Osteoblast (primary cell): Measurements from ENCODE around the gene METTL1. TPM values are rescaled to one million over a fixed set of nuclear protein-coding genes. Genes with fewer than 3 reads are reported as not detected.
"Not testable (repeated sequence)": the region's sequence is repeated elsewhere in the genome, so short reads cannot be mapped to it uniquely, and the experiment has no call there.

Source experiments
- DNase-seq: peaks from one replicate; pipeline ENCODE4 v3.0.0; 2011; ENCODE audit warnings: low spot score, mixed read lengths; ENCODE audit not compliant: insufficient read length; ENCODE audit errors: missing footprints
- H2AFZ ChIP-seq: 2 replicates; pipeline ENCODE4 v1.6.0; 2011; ENCODE audit warnings: mild to moderate bottlenecking, low read length
- H3K27ac ChIP-seq: 2 replicates; pipeline ENCODE4 v1.5.1; 2011; ENCODE audit warnings: mild to moderate bottlenecking, low read depth, low read length, moderate library complexity
- H3K27me3 ChIP-seq: 2 replicates; pipeline ENCODE4 v1.6.0; 2012; ENCODE audit warnings: mild to moderate bottlenecking, control low read depth, inconsistent platforms, low read length, moderate library complexity; ENCODE audit not compliant: insufficient read depth
- H3K36me3 ChIP-seq: 2 replicates; pipeline ENCODE4 v1.5.1; 2011; ENCODE audit warnings: mild to moderate bottlenecking, low read length, control low read depth, moderate library complexity; ENCODE audit not compliant: insufficient read depth
- H3K4me1 ChIP-seq: 2 replicates; pipeline ENCODE4 v1.5.1; 2011; ENCODE audit warnings: mild to moderate bottlenecking, low read length, control low read depth, moderate library complexity; ENCODE audit not compliant: insufficient read depth
- H3K4me2 ChIP-seq: 2 replicates; pipeline ENCODE4 v1.6.0; 2011; ENCODE audit warnings: mild to moderate bottlenecking, low read length; ENCODE audit not compliant: insufficient read depth
- H3K4me3 ChIP-seq: fragments of 200-600 bp; sonication (generic); 3 replicates; pipeline ENCODE4 v1.5.1; 2012; ENCODE audit warnings: mild to moderate bottlenecking, low read length, inconsistent platforms; ENCODE audit not compliant: insufficient read depth
- H3K79me2 ChIP-seq: 2 replicates; pipeline ENCODE4 v1.6.0; 2012; ENCODE audit warnings: mild to moderate bottlenecking, low read length, control low read depth, inconsistent platforms; ENCODE audit not compliant: insufficient read depth
- H3K9me3 ChIP-seq: 2 replicates; pipeline ENCODE4 v1.5.1; 2011; ENCODE audit warnings: low read depth, low read length, control low read depth
- H4K20me1 ChIP-seq: 2 replicates; pipeline ENCODE4 v1.6.0; 2012; ENCODE audit warnings: mild to moderate bottlenecking, low read length, control low read depth; ENCODE audit not compliant: insufficient read depth
- total RNA-seq: library from RNA; depleted of rRNA; stranded (reverse); fragments of >200 nt; gene quantifications from 2 replicates; pipeline ENCODE4 v1.2.3, GENCODE V29; 2012
- TF ChIP-seq, protein P1 (sequence below): IDR thresholded peaks from 2 replicates; pipeline ENCODE4 v1.5.1; 2011; ENCODE audit warnings: mild to moderate bottlenecking, low read depth, low read length, moderate library complexity; ENCODE audit errors: extremely low read depth

Gene METTL1
- total RNA-seq, 1 donor, result 2.9 TPM

DNA sequence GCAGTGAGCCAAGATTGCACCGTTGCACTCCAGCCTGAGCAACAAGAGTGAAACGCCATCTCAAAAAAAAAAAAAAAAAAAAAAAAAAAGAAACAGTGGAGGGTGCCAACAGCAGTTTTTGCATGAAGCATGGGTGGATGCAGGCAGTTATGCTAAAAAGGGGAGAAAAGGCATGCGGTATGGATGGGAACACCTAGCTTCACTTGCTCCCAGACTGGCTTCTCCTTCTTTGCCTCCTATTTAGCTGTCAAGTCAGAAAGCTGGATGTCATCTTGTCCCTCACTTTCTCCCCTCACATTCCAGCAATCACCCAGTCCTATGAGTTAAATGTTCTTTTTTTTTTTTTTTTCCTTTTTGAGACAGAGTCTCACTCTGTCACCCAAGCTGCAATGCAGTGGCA is 3.1 kb upstream of the METTL1 start:
- Histone ChIP-seq H3K27me3 (no peaks in the 10 kb centered on the region), H3K9me3 (no peaks in the 10 kb centered on the region), H3K4me1 (peaks cover 18% of the 10 kb centered on the region), H3K36me3 (peaks cover 11% of the 10 kb centered on the region), H2AFZ (no peak overlapping the region), H3K79me2 (peaks cover 12% of the 10 kb centered on the region), H4K20me1 (no peaks in the 10 kb centered on the region), H3K4me2 (no peak overlapping the region), H3K27ac (no peak overlapping the region), H3K4me3 (no peak overlapping the region)
- no peak for DNase-seq
- TF ChIP-seq, protein P1, sequence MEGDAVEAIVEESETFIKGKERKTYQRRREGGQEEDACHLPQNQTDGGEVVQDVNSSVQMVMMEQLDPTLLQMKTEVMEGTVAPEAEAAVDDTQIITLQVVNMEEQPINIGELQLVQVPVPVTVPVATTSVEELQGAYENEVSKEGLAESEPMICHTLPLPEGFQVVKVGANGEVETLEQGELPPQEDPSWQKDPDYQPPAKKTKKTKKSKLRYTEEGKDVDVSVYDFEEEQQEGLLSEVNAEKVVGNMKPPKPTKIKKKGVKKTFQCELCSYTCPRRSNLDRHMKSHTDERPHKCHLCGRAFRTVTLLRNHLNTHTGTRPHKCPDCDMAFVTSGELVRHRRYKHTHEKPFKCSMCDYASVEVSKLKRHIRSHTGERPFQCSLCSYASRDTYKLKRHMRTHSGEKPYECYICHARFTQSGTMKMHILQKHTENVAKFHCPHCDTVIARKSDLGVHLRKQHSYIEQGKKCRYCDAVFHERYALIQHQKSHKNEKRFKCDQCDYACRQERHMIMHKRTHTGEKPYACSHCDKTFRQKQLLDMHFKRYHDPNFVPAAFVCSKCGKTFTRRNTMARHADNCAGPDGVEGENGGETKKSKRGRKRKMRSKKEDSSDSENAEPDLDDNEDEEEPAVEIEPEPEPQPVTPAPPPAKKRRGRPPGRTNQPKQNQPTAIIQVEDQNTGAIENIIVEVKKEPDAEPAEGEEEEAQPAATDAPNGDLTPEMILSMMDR, result no peak

DNA sequence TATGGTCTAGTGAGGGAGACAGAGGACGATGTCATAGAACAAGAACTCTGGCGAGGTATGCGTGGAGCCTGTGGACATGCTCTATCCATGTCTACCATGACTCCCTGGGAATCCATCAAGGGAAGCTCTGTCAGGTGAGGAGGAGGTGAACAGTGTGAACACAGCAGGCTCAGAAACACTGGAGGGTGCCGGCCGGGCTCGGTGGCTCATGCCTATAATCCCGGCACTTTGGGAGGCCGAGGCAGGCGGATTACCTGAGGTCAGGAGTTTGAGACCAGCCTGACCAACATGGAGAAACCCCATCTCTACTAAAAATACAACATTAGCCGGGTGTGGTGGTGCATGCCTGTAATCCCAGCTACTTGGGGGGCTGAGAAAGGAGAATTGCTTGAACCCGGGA is 2.7 kb upstream of the METTL1 start:
- H2AFZ ChIP-seq, H4K20me1 ChIP-seq, H3K27ac ChIP-seq, H3K4me3 ChIP-seq, H3K27me3 ChIP-seq, H3K9me3 ChIP-seq, DNase-seq, H3K4me2 ChIP-seq: not testable (repeated sequence)
- Histone ChIP-seq H3K4me1 (peaks cover 18% of the 10 kb centered on the region), H3K79me2 (peaks cover 12% of the 10 kb centered on the region), H3K36me3 (peaks cover 13% of the 10 kb centered on the region)

DNA sequence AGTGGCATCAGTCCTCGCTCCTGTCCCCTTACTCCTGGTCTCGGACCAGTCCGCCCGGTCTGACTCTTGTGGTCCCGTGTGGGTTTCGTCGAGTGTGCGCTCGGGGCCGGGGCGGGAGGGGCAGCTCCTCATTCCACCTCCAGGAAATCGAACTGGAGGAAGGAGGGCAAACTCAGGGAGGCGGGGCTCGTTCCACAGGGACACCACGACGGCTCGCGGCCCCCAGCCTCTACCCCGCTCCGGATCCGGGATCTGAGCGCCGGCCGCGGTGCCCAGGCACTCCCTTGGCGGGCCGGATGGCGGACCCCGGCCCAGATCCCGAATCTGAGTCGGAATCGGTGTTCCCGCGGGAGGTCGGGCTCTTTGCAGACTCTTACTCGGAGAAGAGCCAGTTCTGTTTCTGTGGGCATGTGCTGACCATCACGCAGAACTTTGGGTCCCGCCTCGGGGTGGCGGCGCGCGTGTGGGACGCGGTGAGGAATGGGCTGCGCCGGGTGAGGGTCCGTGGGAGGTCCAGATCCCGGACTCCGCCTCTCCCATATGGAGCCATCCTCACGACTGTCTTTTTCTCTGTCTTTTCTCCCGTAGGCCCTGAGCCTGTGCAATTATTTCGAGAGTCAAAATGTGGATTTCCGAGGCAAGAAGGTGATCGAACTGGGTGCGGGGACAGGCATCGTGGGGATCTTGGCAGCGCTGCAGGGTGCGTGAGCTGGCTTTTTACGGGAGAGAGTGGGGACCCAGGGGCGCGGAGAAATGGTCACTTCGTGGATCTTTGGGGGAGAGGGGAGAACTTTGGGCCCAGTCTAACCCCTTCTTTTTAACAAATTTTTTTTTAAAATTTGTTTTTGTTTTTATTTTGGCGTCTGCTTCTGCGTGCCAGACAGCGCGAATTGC is 771 bp upstream of the METTL1 start, which contains the start of gene EEF1AKMT3:
EEF1AKMT3 (plus strand) TSS at position 186 of the 894 bp plus-strand sequence; CDS start at position 297, 111 bp downstream.
- peak within 1 kb of the TSS; percentile 98 for H2AFZ ChIP-seq
- peak within 1 kb of the TSS; percentile 91 for H3K4me3 ChIP-seq
- H3K9me3 ChIP-seq, result no peaks in the 10 kb centered on the region
- H3K4me1 ChIP-seq, result peaks cover 18% of the 10 kb centered on the region
- DNase-seq, result peak; percentile 94
- TF ChIP-seq, protein P1, result no peak
- H3K79me2 ChIP-seq, result peaks cover 12% of the 10 kb centered on the region
- H3K4me2 ChIP-seq, result peak within 1 kb of the TSS; percentile 90
- H3K36me3 ChIP-seq, result peaks cover 26% of the 10 kb centered on the region
- no peaks in the 10 kb centered on the region for H4K20me1 ChIP-seq
- H3K27me3 ChIP-seq, result no peaks in the 10 kb centered on the region
- H3K27ac ChIP-seq, result peak within 1 kb of the TSS; percentile 95

DNA sequence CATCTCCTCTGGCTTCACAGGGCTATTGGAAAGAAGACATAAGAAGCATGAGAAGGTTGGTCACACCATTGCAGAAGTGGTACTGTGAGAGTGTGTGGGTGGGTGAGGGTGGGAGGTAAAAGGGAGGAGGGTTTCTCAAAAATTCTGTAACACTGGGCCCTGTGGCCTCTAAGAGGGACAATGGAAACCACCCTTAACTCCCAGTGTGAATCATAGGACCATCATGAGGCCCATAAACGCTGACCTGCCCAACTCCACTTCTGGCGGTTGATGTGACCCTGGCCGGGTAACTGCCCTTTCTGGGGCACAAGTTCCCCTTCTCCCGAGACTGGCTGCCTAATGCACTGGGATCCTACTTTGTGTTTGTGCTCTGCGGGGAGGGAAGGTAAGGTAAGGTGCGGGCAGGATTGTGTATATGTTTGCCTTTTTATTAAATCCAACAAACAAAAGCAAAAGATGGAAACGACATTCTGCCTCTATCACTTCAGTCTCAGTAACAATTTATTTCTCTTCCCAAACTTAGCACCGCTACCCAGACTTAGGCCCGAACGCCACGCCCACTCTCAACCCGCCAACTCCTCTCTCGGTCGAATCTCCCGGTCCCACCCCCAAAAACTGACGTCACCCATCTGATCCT is 551 bp downstream of the METTL1 start:
- peak; percentile 98 for DNase-seq
- Histone ChIP-seq H3K4me1 (peaks cover 29% of the 10 kb centered on the region), H4K20me1 (no peaks in the 10 kb centered on the region), H3K4me2 (peak overlapping the region; percentile 90), H3K79me2 (peaks cover 12% of the 10 kb centered on the region), H3K4me3 (peak overlapping the region; percentile 91), H3K27me3 (peaks cover 11% of the 10 kb centered on the region), H2AFZ (peak overlapping the region; percentile 98), H3K27ac (peak overlapping the region; percentile 95), H3K36me3 (peaks cover 26% of the 10 kb centered on the region), H3K9me3 (no peaks in the 10 kb centered on the region)
- TF ChIP-seq, protein P1, result no peak
